NCI-H748 (cell line): ENCODE data around the gene DMD.
A peak's percentile ranks its signal among the peaks of the same experiment; 100 is the strongest.

Source experiments
- DNase-seq: peaks from one replicate; lab custom pipeline; 2025; ENCODE audit not compliant: unreplicated experiment; lab: John Stamatoyannopoulos, UW

The DMD gene

DNA sequence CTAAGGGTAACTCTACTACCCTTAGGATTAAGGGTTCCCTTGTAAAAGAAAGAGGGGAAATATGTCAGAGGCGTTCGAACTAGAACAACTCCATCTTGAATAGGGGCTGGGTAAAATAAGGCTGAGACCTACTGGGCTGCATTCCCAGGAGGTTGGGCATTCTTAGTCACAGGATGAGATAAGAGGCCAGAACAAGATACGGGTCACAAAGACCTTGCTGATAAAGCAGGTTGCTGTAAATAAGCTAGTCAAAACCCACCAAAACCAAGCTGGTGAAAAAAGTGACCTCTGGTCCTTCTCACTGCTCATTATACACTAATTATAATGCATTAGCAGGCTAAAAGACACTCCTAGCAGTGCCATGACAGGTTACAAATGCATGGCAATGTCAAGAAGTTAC is 922.0 kb downstream of the DMD start:
- no peak for DNase-seq

DNA sequence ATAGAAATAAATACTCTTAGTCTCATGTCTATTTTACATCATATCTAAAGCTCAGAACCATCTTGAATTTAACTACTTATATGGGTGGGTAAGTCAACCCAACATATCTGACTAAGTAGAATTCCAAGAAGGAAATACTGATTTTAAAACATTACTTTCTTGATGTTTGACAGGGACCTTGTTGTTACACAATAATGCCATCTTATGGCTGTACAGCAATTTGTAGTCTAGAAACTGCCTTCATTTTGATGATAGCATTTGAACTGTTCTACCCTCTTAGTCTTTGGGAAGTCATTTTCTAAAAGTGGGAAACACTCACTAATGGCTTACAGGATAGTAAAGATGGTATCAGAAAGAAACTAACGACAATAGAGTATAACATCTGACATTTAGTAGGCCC is 929.5 kb downstream of the DMD start:
- DNase-seq = no peak

DNA sequence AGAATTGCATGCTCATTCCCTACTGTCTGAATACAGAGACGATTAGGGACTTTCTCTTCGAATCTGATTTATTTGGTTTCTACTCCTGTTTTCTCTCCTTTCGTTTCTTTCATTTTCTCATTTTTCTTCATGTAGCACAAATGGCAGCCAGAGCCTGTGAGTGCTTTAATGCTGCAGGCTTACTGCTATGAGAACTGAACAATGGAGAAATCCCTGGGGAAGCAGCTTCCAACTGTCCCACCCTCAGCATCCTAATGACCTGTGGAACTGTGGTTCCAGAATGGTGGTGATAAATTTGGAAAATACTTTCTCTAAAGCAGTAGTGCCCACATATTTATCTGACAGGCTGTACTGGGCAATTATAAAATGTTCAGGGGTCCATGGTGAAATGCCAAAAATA is 930.4 kb downstream of the DMD start:
- no peak for DNase-seq

DNA sequence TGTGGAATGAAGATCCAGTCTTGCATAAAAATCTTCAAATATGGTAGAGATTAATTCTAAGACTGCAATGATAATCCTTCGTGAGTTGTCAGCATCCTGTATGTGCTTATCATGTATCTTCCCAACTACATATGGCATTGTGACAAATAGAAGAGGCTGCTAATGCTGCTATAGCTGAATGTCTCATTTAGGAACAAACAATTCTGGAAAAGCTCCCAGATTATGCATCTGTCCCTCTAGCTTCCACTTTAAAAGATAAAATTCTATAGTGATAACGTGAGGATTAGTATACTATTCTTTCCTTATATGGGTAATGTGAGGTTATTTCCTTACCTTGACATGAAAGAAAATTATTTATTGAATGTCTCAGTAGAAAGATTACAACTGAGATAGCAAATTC is 930.9 kb downstream of the DMD start:
- no peak for DNase-seq

DNA sequence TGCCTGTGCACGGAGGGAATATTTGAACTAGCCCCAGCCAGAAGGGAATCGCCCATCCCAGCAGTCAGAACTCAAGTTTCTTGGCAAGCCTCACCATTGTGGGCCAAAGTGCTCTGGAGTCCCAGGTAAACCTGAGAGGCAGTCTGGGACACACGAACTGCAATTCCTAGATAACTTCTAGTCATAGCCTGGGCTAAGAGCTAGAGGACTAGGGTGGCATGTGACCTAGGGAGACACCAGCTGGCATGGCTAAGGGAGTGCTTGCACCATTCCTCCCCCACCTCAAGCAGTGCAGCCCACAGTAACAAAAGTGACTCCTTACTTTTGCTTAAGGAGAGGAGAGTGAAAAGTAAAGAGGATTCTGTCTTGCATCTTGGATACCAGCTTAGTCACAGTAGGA is 935.2 kb downstream of the DMD start:
- DNase-seq = no peak

DNA sequence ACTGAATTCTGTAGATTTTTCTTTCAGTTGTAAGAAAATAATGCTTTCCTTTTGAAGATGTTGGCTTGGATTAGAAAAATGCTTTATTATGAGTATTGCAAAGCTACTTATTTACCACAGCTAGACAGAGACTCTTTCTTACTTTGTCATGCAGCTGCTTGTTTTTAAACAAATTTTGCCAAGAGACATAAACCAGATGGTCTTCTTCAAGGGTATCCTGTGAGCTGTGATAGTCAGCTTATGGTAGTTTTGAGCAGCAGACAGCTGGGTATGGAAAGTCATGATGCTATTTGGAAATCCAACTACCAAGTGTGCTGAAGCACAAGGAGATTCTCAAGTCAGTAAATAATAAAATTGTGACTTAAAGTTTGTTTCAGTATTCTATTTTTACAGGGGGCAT is 941.5 kb downstream of the DMD start:
- DNase-seq = no peak

DNA sequence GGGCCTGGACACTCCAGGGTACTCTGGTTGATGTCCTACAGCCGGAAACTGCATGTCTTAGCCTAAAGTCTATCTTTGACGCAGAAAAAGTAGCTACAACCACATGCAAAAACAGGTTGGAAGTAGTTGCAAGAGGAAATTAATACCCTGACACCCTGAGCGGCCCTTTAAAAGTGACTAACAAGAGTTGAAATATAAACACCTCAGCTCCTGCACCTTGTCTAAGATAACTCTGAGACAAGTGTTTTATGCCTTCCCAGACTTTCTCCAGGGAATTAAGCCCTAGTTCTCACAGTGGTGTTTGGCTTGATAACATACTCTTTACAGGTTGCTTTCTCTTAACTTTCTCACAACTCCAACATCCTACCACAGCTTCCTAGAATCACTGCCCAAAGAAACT is 943.1 kb downstream of the DMD start:
- no peak for DNase-seq

DNA sequence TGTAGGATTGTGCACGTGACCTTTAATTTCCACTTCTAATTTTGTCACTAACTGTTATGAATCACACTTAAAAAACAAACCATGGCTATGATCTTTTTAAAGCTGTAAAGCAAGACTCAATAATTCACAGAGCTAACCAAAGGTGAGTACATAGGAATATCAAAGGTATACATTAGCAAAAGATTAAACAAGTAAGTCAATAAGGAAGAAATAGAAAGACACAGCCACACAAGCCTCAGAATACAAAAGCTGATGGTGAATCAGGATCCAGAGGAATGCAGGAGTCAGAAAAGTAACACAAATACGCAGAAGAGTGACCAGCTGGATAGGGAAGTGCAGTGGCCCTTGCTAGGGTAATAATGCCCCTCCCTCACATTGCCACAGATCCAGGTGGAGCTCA is 943.6 kb downstream of the DMD start:
- no peak for DNase-seq

DNA sequence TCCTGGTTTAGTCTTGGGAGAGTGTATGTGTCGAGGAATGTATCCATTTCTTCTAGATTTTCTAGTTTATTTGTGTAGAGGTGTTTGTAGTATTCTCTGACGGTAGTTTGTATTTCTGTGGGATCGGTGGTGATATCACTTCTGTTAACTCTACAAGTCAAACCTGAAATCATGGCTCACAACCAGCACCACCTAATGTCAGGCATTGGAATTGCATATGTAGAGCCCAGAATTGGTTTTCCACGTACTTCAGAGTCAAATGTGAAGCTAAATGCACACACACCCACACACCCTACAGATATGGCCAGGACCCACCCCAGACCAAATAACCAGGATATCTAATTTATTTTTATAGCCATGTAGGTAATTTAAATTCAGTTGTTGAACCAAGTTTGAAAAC is 964.7 kb downstream of the DMD start:
- peak; percentile 8 for DNase-seq

DNA sequence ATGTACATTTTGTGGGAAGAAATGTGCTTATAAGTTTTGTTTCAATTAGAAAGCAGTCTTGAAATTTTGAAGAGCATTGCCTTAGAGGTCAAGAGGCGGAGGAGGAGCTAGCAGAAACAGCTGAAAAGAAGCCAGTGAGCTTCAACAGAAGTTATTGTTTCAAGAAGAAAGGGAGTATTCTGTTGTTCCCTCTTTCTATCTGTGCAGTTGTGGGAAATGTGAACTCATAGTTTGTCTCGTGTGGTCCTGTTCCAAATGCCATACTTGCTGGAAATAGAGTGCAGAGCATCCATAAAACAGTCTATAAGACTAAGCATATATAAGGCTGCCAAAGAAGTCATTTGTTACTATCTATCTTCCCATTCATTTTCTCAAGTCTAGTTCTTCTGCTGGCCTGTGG is 1015.7 kb downstream of the DMD start:
- DNase-seq = no peak

DNA sequence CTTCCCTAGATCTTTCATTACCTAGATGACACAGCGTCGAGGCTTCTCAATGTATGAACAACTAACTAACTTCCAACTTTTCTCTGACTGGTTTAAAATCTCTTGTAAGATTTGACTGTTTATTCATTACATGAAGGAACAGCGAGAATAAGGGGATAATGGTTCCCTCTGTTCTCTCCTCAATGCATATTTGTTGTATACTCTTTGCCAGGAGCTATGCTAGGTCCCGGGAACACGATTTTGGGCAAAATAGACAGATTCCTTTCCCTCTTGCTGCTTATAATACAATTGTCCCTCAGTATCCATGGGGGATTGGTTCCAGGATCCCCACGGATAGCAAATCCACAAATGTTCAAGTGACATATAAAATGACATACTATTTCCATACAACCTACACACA is 1020.0 kb downstream of the DMD start:
- DNase-seq = no peak

DNA sequence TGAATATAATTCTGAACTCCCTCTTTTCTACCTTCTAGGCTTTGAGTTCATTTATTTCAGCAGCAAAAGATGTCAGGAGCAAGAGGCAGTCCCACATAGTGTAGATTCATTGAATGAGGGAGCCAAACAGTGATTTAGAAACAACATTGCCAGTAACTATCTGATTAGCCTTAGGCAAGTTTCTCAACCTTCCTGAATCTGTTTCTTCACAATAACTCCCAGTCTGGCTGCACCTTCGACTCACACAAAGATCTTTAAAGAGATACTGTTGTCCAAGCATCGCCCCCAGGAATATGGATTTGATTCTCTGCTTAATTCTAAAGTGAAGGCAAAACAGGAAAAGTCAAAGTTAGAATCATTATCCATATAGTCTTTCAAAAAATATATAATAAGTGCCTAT is 1026.2 kb downstream of the DMD start:
- no peak for DNase-seq

DNA sequence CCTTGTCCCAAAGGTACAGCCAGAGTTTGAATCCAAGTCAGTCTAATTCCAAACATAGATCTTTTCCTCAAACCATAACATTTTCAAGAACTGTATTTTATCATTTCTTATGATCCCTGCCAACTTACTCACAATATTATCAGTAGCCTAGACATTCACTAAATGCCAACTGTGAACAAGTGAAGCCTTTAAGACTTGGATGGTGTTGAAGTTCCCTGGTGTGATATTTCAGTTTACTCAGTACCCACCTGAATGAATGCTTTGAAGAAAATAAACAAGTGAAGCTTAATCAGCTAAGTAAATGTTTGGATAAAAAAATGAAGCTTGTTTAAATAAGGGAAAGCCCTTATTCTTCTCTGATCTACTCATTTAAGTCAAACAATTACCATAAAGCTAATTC is 1028.3 kb downstream of the DMD start:
- DNase-seq = peak; percentile 49

DNA sequence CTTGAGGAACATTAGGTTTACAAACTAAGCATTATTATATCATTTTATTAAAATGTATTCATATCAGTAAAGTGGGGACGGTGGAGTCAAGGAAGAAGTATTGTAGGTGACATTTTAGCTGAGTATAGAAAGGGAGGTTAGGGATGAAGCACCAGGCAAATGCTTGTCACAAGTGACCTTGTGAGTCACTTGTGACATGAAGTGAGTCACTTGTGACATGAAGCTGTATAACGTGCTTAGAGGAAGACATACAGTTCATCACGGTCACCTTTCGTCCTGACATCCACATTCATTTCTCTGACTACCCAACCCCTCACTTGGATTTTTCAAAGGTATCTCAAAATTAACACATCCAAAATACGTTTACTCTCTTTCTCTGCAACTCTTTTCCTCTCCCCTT is 1034.8 kb downstream of the DMD start:
- DNase-seq = no peak

DNA sequence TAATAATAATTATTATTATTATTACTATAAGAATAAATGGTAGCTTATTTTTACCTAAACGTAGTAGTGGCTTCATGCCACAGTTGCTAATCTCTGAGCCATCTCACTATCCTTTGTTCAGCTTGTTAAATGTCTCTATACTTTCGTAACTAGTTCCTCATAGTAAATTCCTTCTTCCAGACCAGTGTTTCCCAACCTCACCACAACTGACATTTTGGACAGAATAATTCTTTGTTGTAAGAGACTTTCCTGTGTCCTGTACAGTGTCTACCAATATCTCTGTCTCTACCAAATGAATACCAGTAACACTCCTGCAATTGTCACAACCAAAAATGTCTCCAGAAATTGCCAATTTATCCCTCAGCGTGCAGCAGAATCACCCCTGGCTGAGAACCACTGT is 1040.9 kb downstream of the DMD start:
- DNase-seq = no peak

DNA sequence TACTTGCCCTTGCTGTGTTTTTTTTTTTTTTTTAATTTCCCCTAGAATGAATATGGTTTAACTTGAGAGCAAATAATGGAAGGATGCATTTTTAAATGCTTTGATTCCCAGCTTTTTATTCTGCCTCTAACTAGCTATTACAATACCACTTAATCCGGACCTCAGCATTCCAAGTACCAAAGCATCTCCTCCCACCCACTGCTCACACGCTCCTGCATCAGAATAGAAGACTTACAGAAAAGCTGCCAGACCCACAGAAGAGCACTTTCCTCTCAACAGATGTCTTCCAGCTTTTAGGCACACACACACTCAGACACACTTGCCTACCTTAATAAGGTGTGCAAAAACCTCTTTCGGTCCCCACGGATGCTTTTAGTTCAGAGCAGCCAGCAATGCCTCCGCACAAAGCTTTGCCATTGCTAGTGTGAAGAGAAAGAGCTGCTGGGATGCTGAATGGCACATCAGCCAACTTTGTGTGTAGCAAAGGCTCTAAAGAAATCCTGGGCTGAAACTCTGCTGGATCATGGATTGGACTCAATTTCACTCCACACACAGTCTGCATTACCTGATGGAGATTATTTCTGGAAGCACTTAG is 1056.2 kb downstream of the DMD start:
- no peak for DNase-seq

DNA sequence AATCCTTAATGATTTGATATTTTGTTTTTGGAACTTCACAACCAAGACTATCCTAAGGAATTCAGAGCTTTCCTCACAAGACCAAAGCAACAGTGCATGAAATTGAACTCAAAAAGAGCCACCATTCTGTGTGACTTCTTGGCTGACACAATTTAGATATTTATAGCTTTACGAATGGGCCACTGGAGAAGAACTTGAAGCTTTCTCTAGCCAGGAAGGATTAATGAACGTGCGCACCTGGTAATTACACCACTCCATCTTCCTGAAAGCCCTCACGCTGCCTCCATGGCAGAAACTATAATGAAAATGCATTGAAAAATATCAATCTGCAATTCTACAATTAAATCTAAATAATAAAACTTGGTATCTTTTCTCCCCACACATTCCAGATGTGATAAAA is 1057.8 kb downstream of the DMD start:
- no peak for DNase-seq

DNA sequence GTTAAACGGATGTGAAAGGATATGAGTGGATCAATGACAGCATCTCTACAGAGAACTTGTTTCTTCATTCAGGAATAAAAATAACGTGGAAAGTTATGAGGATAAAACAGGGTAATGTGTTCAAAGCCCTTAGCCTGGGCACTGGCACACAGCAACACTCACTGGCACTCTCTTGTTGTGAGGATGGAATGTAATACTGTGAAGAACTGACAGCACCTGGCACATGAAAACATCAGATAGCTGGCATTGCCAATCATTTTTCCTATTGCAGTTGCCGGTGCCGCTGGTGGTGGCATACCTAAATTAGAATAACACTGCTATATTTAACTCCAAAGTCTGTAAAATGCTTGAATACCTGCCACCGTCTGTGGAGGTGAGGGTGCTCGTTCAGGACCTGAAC is 1061.2 kb downstream of the DMD start:
- DNase-seq = no peak

DNA sequence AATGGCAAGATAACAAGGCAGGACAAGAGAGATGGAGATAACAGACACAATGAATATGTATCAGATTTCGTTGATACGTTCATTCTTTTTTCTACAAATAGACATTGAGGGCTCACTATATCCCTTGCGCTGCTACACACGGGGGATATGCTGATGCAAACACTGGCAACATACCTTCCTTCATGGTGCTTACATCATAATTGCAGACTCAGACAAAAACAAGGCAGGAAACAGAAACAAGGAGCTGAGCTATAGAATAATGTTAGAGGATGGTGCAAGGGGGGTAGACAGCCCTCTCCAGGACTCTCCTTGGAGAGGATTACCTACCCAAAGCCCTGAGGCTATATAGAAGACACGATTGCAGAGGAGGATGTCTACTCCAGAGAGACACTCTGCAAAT is 1069.5 kb downstream of the DMD start:
- DNase-seq = peak; percentile 36

DNA sequence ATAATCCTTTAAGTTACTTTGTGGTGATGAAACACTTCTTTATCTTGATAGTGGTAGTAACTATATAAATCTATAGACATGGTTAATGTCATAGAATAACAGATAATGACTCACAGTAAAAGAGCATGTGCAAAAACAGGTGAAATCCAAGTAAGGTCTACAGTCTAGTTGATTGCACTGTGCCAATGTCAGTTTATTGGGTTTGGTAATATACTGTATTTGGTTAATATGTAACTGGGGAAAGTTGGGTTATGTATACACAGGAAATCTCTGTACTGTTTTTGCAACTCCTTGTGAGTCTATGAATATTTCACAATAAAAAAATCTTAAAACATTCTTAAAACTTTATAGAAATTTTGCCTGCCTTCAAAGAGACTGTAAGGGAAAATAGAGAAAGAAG is 1071.9 kb downstream of the DMD start:
- DNase-seq = no peak

DNA sequence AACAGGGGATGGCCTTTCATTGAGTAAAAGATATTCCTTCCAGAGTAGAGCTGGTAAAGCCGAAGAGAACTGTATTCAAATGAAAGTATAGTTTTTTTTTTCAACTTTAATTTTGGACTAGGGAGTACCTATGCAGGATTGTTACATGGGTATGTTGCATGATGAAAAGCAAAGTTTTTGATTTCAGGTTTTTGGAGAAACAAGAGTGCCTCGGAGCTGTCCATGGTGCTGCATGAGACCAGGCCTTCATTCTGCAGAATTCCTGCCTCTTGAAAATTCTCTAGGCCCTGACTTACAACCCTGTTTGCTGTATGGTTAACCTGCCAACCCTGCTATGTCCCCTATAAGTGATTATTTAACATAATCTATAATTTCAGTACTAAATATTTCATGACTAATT is 1073.8 kb downstream of the DMD start:
- DNase-seq = no peak

DNA sequence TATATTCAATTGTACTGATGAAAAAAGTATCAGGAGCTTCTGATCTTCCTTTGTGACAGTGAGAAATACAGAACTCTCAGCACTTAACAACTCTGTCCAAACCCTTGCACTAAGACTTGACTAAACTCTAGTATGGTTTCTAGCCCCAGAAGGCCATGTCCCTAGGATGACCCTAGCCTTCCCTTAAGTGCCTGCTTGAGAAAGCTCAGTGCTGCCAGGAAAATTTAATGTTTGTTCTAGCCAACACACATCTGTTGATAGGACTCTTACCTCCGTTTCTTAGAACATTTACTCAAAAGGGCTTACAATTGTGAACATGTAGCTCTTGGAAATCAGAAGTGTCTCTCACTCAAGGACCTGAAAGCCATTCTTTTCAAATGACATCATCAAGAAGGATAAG is 1084.4 kb downstream of the DMD start:
- DNase-seq = no peak

DNA sequence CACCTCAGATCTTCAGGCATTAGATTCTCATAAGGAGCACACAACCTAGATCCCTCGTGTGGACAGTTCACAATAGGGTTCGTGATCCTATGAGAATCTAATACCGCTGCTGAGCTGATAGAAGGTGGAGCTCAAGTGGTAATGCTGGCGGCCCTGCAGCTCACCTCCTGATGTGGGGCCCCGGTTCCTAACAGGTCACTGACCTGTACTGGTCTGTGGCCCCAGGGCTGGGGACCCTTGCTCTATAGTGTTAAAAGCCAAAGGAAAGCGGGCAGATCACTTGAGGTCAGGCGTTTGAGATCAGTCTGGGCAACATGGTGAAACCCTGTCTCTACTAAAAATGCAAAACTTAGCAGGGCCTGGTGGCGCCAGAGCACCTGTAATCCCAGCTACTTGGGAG is 1092.5 kb downstream of the DMD start:
- DNase-seq = no peak

DNA sequence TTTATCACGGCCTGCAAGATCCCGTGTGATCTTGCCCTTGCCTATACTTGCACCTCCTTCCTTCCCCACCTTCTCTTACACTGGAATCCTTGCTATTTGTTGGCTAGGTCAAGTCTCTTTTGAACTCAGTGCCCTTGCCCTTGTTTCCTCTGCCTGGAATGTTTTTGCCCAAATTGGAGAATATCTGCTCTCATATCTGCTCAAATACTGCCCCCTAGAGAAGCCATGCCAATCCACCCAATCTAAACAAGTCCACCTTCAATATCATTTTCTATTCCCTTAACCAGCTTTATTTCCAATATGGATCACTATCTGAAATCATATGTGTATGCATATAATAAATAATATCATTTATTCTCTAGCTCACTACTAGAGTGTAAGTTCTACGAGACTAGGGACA is 1095.3 kb downstream of the DMD start:
- no peak for DNase-seq
